Activated CD8-positive, alpha-beta memory T cell treated with anti-CD3 and anti-CD28 coated beads, Interleukin-2, amount 50 U/mL, for 48 hours (primary cell): Measurements from ENCODE around the gene PGGHG.
"Not testable (repeated sequence)": the region's sequence is repeated elsewhere in the genome, so short reads cannot be mapped to it uniquely, and the experiment has no call there.

Experiments used
- DNase-seq: peaks from one replicate; pipeline ENCODE4 v3.0.0-alpha.2; 2020

PGGHG gene

DNA sequence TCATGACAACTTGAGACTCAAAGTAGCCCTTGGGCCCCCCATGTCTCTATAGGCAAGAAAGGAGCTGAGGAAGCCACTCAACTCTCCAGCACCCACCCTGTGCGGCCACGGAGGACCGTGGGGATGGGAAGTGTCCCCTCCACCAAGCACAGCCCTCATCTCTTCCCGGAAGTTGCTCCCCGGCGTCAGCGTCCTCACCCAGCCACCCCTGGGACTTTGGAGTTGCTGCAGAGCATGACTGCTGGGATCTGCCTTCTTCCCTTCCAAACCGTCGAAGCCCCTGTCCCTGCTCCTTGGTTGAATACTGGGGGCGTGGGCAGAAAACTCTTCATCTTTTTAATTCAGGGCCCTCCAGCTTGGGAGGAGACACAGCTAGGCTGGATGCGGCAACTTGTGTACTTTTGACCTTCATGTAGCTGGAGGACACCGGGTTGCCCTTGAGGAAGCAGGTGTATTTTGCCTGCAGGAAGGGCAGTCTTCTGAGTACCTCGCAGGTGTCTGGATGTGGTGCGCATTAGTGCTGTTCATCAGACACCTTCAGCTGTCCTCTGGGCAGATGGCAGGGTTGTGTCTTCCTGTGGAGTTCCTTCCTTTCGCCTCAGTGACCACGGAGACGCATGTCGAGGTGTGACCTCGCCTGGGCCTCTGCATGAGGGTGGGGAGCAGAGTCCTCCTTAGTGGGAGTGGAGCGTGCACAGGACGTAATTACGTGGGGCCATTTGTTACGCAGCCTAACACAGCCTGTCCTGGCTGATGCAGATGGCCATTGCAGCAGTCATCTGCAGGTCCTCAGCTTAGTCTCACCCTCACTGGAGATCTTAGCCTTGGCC is 43.9 kb downstream of the PGGHG start:
- DNase-seq = no peak

DNA sequence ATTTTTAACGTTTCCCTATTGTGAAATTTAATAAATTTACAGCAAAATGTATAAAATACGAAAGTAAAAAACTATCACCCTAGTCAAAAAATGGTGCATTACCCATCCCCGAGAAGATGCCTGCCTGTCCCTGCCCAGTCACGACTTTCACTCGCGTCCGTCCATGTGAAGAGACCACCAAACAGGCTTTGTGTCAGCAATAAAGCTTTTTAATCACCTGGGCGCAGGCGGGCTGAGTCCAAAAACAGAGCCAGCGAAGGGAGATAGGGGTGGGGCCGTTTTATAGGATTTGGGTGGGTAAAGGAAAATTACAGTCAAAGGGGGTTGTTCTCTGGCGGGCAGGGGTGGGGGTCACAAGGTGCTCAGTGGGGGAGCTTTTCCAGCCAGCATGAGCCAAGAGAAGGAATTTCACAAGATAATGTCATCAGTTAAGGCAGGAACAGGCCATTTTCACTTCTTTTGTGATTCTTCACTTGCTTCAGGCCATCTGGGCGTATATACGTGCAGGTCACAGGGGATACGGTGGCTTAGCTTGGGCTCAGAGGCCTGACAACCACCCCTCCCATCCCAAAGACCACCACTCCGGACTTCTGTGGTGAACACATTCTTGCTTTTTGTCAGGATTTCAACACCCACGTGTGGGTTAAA is 44.8 kb downstream of the PGGHG start:
- not testable (repeated sequence) for DNase-seq

GRCh38 chr11:334264-334994 is 45.5 kb downstream of the PGGHG start:
- no peak for DNase-seq

- no peak for DNase-seq
These were observed 47.1 kb downstream of the PGGHG start for GRCh38 chr11:335779-336658.

DNA sequence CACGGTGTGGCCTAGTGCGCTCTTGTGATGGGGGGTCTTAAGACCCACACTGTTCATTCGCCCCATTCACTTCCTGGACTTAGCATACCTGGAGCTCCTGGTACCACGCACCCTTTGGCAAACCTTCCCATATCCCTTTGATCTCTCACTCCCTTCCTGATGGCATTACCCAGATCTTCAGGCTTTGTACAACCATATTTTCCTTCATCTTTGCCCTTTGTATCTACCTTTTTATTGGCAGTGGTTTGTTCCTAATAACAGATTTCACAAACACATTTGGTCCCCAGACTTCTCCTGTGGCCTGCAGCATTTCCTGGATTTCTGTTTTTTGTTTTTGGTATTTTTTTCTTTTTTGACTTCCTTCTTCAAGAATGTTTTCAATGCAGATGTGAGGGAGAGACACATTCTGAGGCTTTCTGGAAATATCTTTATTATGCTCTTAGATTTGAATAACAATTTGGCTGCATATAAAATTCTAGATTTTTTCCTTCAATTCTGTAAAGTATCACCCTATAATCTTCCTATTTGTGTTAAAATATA is 47.8 kb downstream of the PGGHG start:
- DNase-seq = no peak

DNA sequence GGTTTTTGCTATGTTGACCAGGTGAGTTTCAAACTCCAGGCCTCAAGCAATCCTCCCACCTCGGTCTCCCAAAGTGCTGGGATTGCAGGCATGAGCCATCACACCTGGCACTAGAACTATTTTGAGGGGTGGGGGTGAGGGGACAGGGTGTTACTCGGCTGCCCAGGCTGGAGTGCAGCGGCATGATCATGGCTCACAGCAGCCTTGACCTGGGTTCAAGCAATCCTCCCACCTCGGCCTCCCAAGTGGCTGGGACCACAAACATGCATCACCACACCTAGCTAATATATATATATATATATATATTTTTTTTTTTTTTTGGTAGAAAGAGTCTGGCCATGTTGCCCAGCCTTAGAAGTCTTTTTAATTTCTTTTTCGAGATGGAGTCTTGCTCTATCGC is 48.8 kb downstream of the PGGHG start:
- DNase-seq = no peak

- no peak for DNase-seq
These were observed 51.0 kb downstream of the PGGHG start for GRCh38 chr11:339963-340362.

DNA sequence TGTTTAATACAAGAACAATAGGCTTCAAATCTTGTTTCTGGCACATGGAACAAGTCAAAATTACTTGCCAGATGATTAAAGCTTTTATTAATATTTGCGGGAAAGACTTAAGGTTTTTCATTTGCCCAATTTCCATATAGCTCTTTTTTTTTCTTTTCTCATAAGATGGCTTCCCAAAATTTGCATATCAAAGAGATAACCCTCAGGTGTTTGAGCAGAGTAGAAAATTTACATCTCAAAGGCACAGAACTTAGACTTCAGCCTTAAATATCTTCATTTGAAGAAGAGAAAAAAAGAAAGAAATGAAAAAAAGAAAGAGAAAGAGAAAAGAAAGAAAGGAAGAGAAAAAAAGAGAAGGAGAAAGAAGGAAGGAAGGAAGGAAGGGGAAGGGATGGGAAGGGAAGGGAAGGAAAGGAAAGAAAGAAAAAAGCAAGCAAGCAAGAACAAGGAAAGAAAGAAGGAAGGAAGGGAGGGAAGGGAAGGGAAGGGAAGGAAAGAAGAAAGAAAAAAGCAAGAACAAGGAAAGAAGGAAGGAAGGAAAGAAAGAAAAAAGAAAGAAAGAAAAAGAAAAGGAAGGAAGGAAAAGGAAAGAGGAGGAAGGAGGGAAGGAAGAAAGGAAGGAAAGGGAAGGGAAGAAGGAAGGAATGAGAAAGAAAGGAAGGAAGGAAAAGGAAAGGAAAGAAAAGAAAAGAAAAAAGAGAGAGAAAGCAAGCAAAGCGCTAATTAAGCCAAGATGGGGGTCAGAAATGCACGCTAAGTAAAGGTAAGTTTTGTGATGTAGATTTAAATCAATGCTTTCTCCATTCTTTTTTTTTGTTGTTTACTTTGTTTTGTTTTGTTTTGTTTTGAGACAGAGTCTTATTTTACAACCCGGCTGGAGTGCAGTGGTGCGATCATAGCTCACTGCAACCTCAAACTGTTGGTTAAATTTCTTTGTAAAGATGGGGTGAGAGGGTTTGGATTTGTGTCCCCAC is 51.9 kb downstream of the PGGHG start:
- DNase-seq = no peak

GRCh38 chr11:342328-342727 is 53.4 kb downstream of the PGGHG start:
- no peak for DNase-seq

GRCh38 chr11:344836-345578 is 56.1 kb downstream of the PGGHG start:
- DNase-seq = no peak
